Activated CD4-positive, CD25-positive, alpha-beta regulatory T cell (primary cell): ENCODE data around the gene MRPL16.

Experiments used
- DNase-seq, 4 experiments: peaks; one replicate each; lab custom pipeline; 2025; lab: John Stamatoyannopoulos, UW

The MRPL16 gene

GRCh38 chr11:59771605-59772004 lies 39.0 kb downstream of the MRPL16 start:
- no peak for DNase-seq

DNA sequence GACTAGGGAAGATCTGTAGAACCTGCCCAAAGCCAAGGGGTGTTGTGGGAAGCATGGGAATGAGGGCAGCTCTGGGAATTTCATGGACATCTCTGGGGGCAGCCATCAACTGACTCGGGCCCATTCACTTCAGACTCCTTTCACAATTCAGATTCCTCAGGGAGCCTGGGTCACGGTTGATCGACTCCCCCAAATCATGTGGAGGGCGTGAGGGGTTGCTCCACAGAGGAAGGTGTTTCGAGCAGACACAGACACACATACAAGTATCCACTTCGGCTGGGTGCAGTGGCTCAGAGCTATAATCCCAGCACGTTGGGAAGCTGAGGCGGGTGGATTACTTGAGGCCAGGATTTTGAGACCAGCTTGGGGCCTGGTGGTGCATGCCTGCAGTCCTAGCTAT lies 39.7 kb downstream of the MRPL16 start:
- DNase-seq, result no peak

DNA sequence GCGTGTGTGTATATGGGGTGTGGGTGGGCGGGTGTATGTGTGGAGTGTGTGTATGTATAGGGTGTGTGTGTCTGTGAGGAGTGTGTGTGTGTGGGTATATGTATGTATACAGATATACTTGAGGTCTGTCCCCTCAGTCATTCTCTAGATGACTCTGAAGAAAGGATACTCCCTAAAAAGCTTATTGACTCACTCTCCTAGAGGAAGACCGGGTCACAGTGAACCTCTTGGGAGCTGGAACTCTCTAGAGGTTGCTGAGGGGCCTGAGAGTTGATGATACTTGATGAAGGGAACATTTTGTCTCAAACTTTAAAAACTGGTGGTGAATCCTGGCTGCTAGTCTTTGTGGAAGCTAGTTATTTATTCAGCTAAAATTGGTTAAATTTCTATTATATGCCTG lies 40.3 kb downstream of the MRPL16 start:
- DNase-seq, result no peak

GRCh38 chr11:59769828-59770227 lies 40.8 kb downstream of the MRPL16 start:
- DNase-seq, result no peak

DNA sequence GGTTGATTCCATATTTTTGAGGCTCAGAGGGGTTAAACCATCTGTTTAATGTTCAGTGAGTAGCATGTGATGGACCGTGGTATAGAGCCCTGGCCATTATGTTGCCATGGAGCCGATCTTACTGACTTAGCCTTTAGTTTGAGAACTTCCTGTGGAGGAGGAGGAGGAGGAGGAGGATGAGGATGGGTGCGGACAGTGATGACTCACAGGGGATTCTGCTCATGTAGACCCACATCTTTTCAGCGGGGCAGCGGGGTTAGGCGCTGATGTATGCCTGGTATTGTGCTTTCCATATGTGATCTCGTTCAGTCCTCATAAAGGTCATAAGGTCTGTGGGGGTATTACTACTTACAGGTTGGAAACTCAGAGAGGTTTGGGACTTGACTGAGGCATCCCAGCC lies 41.5 kb downstream of the MRPL16 start:
- DNase-seq, result no peak

DNA sequence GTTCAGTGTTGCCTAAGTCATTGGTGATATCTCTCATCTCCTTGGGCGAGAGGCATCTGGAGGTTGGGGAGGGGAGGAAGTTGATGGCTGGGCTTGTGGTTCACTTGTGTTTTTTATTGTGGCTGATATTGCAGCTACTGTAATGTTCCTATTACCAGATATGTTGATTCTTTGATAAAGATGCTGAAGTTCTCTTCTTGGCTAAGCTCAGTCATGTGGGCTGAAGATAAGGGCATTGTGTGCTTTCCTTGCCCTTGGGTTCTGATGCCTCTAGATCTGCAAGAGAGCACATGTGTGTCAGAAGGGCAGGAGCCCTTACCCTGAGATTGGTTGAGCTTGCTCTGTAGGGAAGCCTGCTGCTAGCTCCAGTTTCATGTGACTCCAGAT lies 43.4 kb downstream of the MRPL16 start:
- DNase-seq, result no peak

GRCh38 chr11:59766542-59767224 lies 43.9 kb downstream of the MRPL16 start:
- no peak for DNase-seq

DNA sequence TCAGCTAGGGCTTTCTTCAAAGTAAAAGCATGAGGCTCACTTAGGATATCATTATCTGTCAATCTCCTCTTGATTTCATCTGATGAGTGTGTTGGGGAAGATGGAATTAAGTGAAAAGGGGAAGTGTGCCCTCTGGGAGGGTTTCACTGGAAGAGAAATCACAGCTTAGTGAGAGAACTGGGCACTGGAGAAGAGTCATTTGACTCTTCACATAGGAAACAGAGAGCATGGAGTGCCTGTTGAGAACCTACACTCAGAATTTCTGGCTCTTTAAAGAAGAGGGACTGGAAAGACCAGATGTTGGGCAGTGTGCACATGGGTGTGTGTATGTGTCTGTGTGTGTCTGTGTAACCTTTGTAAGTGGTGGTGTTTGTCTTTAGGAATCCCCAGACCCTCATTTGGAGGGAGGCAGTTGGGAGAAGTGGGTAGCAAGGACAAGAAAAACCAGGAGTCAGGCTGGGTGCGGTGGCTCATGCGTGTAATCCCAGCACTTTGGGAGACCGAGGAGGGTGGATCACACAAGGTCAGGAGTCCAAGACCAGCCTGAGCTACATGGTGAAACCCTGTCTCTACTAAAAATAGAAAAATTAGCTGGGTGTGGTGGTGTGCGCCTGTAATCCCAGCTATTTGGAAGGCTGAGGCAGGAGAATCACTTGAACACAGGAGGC lies 45.4 kb downstream of the MRPL16 start:
- no peak for DNase-seq

DNA sequence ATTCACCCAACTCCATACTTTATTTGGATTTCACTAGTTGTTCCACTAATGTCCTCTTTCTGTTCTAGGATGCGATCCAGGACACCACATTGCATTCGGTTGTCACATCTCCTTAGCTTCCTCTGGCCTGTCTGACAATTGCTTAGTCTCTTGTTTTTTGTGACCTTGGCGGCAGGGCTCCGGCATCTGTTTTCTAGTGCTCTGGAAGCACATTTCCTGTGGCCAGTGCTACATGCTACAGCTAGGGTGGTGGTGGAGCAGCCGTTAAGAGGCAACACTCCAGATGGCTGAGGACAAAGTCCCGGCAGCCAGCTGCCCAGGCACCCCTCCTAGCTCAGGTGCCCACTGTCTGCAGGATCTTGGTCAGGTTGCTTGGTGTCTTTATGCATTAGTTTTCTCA lies 48.6 kb downstream of the MRPL16 start:
- DNase-seq, result no peak

- DNase-seq, result no peak
Observed at GRCh38 chr11:59760771-59761170, 49.8 kb downstream of the MRPL16 start.

- DNase-seq, result no peak
Observed at GRCh38 chr11:59759900-59760299, 50.7 kb downstream of the MRPL16 start.

DNA sequence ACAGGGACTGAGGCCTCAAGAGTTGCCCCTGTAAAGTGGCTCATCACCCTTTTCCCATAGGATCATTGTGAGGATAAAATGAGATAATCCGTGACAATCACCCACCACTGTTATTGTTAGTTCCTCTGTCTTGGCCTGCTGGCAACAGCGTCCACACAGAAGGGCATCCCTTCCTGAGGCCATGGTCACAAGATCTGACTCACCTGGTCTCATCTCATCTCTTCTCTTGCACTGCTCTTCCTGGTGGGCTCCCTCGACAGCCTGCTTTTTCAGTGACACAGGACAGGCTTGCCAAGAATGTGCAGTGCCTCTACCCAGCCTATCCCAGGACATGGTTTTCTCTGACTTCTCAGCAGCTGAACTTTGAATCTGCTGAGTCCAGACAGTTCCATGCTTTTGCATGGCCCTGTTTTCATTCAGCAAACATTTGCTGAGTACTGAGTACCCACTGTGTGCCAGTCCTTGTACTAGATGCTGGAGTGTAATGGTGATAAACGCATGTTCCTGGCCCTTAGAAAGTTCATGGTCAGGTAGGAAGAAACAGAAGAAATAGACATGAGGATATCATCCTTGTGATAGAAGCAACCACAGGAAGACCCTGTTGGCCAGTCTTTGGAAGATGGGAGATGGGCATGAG lies 52.1 kb downstream of the MRPL16 start:
- no peak for DNase-seq

GRCh38 chr11:59756845-59757244 lies 53.7 kb downstream of the MRPL16 start:
- DNase-seq, result no peak

DNA sequence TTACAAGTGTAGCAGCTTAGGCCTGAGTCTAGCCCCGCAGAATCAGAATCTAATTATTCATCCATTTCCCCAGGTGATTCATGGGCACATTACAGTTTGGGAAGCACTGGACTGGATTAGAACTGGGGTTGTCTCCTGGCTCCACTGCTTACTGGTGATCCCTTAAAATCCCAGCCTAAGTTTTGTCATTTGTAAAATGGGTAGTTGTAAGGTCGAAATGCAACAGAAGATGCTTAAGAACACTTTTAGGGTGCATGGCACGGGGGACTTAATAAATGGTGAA lies 54.1 kb downstream of the MRPL16 start:
- DNase-seq, result no peak
